ENCODE data around the gene CADPS2.

Gene CADPS2

DNA sequence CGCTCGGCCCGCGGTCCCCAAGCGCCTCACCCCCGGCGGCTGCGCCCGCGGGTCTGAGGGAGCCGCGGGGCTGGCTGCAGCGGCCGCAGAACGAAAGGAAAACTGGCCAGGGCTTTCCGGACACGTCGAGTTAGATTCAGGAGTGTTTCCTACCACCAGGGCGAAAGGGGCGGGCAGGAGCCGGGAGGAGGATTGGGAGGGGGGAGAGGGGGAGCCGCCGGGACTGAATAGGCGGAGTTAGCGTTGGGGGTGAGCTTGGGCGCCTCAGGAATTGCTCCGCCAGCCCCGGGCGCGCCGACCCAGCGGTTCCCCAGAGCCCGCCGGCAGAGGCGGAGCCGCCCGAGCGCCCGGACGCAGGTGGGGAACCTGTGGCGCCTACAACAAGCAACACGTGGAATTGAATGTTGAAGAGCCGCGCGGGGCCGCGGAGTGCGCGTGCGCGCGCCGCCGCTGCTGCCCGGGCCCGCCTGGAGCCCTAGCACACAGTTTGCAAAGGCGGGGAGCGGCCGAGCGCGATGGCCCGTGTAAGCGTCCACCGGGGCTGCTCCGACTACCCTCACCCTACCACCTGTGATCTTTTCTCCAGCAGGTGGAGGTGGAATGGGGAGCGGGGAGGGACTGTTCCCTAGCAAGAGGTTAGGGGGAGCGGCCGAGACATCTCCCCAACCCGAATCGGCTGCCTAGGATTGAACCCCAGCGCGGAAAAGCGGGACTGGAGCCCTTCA is at the start of gene CADPS2:
TSS of gene CADPS2 (minus strand) at position 104 of the 725 bp plus-strand sequence. CDS start 123 bp downstream, outside the sequence.
- no peak for DNase-seq

DNA sequence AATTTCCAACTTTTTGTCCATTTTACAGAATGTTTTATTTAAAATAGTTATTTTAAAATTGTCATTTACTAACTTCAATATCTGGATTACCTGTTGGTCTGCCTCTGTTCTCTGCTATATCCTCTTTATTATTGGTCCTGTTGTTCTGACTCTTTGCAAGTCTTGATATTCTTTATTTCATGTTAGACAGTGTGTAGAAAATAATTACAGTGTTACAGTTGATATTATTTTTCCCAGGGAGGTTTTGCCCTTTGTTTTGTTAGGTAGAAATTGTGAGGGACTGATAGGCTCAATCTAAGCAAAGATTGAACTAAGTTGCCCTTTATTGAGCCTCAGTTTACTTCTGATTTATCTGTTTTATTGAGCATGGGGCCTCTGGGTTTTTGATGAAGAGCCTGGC is 49.4 kb upstream of the CADPS2 start:
- no peak for DNase-seq

DNA sequence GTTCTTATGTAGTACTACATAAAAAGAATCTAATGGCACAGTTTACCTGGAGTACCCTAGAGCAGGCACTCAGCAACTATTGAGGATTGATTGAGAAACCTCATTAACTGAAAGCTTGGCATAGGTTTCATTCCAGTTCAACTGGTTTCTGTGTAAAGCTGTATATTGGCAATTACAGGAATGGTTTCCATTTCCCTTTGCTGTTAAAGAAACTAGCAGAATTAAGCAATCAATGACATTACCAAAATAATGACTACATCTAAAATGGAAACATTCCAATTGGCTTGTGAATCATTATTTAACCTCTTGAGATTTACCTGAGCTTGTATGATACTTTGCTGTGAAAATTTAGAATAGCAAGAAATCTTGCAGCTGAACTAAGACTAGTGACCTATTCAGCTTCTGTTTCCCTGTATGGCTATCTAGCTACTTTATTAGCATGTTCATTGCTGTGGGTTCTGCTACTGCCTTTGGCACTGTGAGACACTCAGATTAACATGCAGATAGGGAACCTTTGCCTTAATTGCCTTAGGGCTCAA is 33.5 kb upstream of the CADPS2 start:
- DNase-seq = no peak

DNA sequence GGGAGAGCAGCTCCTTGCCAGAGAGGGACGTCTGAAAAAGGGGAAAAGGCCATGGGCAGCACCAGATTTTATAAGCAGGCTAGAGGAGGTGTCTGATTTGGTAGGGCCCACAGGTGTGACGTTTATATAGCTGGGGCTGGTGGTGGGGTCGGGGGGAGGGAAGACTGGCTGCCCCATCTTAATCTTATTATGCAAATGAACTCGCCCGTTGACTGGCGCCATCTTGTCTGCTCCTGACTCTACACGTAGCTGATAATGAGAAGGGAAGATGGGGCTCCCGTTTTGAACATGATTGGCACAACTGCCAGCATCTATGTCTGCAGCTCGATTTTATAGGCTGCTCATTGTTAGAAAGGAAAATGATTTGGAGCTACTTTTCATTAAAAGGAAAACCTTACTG is 28.6 kb upstream of the CADPS2 start:
- DNase-seq = no peak

DNA sequence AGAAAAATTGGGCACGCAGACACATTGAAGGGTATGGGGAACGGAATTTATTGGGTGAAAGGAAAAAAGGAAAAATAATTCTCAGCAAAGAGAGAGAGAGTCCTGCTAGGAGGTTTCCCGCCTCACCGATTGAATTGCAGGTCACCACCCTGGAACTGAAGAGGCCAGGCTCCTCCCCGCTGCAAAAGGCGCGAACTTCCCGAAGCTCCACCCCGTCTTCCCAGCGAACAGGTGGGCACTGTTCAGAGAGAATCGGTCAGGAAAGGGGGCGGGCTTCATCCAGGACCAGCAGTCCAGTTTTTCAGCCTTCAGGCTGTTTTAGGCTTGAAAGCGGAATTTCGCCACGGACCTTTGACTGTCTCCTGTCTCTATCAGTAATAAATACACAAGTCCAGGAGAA is 27.3 kb upstream of the CADPS2 start:
- DNase-seq = no peak

DNA sequence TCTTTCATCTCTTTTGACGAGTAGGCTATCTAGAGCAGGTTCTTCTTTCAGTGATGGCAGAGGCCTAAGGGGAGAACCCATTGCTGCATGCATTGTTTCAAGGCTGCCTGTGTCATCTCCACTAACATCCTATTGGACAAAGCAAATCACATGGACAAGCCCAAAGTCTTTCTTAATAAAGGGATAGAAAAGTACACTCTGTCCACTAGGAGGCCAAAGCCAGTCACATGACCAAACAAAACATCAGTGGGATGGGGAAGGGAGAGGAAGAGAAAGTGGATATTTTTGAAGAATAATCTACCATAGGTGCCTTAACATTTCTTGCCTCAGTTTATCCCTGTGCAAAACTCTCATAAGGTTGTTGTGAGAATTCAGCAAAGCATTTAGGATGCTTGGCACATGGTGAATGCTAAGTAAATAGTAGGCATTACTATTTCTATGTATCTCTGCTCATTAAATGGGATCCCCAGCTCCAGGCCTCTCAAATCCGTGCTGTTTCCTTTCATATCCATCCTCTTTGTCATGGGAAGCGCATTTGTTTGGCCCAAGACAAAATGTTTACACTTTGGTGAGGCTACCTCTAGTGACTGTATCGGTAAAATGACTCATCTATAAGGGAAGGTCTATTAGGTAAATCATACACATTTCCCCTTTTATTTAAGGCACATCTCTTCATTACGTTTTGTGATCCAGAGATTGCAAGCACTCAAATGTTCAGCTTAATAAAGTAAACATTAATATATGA is 16.7 kb upstream of the CADPS2 start:
- DNase-seq = no peak

DNA sequence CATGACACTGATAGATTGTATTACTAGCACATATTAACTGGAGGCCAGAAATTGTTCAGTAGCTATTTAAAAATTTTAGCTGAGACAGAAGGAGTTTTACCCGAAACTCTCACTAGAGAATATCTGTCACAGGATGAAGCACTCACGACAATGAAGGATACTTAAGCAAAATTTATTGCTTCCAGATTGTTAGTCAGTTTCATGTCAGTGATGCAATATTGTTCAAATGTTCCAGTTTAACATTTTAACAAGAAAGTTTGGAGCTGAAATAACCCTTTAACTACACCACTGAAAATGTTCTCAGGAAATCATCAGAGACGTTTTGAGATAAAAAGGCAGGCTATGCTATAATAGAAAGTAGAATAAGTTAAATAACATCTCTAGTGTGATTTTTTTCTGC is 15.0 kb upstream of the CADPS2 start:
- DNase-seq = no peak

DNA sequence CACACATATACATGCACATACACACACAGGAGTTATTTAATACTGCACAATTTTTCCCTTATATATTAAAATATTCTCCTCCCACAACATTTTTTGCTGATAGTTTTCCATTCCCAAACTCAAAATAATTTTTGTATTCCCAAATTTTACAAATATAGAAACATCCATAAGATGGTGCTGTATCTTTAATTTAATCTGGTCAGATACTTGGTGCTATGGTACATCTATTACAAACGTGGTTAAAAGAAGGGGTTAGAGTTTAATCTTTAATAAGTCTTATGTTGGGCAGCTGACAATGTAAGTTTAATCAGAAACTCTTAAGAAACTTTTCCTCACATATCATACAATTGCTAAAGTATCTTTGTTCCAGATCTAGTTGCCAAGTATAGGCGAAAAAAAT is 10.2 kb upstream of the CADPS2 start:
- no peak for DNase-seq

DNA sequence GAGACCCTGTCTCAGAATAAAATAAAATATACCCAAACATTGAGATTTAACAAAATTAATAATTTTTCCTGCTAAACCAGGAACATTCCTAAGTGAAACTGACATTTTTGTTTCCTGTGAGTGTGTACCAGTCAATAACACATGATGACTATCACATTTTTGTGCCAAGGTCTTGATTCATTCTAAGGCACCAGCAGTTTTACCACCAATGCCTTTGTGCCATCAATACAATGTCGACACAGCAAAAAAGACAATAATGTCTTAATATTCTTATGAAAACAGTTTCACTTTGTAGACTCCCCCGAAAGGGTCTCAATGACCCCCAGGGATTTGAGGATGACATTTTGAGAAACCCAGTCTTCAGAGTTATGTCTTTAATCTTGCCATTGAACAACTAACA is 7.2 kb upstream of the CADPS2 start:
- no peak for DNase-seq

DNA sequence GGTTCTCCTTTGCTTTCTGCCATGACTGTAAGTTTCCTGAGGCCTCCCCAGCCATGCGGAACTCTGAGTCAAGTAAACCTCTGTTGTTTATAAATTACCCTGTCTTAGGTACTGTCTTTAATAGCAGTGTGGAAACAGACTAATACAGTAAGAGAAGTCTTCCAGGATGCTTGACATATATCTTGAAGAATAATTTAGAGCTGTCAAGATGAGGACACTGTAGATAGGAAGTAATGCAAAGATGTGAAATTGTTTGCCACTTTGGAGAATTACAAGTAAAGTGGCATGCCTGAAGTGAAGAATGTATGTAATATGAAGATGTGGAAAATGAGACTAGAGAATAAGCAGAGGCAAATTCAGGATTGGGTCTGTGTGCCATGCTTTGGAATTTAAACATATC is 2.9 kb upstream of the CADPS2 start:
- no peak for DNase-seq

DNA sequence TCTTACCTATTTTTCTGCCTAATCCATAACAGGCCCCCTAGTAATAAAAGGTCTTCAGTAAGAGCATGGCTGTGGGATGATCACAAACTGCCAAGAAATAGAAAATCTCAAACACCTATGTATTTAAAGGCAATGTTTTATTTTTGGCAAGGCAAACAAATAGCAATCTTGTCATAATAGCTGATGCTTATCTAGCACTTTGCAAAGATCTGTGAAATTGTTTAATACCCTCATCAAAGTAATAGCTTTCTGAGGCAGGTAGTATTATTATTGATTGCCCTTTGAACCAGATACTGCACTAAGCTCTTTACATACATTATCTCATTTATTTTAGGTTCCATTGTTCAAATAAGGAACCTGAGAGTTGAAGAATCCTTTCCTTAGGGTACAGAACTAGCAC is 1.6 kb upstream of the CADPS2 start:
- DNase-seq = no peak

DNA sequence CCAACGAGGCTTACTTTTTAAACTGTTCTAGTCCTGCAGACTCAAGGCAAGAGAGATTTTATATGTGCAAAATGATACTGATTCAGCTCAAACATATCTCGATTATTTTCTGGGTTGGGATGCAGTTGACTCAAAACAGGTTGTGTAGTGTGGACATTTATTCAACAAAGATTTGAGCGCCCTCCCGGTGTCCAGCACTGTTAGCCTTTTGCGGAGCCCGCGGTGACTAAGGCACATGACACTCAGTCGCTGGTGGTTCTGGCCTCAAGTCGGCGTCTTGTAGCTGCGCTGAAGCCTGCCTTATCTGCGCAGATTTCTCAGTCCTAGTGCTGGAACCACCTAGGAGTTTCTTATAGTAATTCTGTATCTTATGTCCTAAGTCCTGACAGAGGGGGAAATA is 938 bp upstream of the CADPS2 start:
- no peak for DNase-seq

DNA sequence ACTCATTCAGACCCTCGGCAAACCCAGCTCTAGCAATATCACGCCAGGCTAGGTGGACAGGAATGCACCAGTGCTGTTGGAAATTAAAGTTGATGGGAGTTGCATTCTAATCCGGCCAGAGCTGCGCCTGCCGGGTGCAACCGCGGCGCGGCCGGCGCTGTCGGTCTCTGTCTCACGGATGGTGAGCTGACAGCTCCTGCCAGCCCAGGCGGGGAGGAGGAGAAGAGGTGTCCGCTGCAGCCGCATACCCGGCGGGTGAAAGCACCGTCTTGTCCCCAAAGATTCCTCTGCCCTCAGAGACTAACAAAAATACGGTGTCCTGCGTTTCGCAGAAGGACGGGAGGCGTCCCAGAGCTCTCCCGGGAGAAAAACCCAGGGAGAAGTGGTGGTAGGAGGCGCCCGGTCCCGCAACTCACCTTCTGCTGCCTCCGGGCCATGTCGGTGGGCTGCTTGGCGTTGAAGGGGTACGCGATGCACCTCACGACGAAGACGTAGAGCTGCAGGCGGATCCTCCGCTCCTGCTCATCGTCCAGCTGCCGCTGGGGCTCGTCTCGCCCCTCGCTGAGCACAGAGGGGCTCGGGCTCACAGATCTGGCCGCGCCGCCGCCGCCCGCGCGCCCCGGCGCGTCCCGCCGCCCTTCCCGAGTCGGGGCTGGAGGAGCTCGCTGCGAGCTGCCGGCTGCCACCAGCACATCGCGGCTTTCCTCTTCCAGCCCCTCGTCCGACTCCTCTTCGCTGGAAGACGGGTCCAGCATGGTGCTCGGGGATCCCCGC is 490 bp downstream of the CADPS2 start:
- DNase-seq = no peak

DNA sequence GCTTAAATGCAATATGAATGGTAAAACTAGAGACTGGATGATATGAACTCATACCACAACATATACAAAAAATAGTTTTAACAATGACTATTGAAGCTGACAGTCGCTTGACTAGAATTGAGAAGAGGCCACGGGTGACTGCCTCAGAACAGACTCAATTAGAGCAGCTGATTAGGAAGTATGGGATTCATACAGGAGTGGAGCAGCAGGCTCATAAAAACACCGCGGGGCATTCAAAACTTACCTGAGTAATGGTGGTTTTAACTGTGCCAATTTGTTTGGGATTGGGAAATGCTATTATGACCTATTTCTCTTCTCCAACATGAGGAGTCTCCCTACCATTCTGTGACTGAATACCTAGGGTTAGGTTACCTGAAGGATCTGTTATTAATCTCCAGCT is 2.1 kb downstream of the CADPS2 start:
- no peak for DNase-seq

DNA sequence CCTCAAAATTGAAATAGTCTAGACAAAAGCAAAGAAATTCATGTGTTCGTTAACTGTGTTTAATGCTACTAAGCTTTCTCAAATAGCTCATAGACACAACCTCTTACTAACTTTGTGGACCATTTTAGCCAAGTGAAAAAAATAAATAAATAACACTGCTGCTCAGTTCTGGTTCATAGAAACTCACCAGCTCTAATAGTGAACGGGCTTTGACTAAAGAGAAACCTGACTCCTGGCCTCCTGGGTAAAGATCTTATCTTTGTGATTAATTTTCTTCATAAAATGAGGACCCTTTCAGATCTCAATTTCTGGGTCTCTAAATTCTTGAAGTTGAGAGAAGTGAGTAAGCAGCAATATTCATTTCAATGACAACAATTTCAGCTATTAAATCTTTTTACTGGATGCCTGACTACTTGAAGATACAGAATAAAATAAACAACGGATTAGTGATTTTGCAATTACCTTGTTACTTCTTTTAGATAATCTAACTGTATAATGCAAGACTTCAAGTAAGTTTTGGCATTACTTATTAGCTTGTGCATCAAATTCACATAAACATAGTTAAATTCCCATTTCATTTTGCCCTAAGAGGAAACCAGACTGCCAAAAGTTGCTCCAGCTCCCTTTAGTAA is 3.1 kb downstream of the CADPS2 start:
- no peak for DNase-seq

DNA sequence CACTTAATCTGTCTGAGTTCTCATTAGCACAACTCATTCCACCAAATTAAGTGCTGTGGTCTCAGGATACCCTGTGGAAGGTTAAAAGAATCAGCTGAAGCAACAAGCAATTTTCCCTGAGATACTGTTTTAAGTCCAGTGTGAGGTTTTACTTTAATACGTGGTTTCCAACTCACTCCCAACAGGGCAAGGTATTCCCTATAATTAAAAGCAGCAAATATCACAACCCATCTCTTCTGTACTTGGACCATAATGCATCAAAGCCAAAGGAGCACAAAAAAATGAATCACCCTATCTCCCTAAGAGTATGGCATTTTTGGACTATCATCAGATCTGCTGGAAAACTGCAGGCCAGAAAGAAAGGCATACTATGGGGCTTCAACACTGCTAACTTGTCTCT is 4.9 kb downstream of the CADPS2 start:
- no peak for DNase-seq

DNA sequence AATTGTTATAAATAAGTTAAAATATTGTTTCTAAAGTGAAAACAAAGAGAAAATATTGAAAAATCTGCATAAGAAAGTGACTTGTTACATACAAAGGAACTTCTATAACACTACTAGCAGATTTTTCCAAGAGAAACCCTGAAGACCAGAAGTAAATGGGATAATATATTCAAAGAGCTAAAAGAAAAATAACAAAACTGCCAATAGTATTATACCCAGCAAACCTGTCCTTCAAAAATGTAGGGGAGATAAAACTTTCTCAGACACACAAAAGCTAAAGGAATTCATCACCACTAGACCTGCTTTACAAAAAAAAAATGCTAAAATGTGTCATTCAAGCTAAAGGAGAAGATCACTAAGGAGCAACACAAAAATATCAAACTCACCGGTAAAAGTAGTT is 17.0 kb downstream of the CADPS2 start:
- DNase-seq = no peak

DNA sequence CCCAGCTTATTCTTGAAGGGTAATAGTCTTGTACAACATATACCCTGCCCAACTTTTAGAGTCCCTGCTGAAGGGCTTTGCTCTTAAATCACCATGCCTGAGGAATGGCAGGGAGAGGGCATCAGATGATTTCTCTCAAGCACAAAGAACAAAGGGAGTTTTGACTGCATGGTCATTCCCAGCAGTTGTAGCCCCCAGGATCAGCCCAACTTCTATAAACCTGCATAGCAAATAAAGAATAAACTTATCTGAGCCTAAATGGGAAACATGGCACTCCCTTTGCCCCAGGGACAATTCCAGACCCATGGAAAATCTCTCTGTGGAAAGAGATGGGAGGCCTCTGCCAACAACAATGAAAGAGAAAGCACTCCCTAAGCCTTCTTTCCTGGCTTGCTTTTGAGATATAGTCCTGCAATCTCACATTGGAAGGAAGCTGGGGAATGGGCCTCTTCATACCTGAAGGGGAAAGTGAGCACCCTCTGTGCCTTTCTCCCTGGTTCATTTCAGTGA is 18.7 kb downstream of the CADPS2 start:
- DNase-seq = no peak

DNA sequence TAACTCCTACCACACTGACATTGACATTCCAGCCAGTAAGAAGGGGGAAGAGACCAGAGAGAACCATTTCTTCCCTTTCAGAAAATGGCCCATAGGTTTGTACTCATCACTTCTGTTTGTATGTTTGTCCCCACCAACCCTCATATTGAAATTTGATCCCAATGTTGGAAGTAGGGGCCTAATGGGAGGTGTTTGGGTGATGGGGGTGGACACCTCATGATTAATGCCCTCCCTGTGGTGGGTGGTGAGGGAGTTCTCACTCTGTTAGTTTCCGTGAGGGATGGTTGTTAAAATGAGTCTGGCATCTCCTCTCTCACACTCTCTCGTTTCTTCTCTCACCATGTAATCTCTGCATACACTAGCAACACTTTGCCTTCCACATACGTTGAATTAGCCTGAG is 21.4 kb downstream of the CADPS2 start:
- no peak for DNase-seq

DNA sequence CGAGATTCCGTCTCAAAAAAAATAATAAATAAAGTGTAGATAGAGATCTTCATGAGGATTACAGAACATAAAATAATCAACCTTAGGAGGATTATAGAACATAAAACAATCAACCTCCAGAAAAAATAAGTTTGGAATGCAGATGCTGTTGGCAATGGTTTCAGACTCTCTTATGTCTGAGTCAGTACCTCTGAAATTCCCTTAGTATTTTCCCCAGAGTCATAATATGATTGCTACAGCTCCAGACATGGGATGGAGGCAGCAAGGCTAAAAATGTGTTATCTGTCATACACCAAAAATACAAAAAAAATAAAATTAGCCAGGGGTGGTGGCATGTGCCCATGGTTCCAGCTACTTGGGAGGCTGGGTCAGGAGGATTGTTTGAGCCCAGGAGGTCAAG is 22.2 kb downstream of the CADPS2 start:
- DNase-seq = no peak

DNA sequence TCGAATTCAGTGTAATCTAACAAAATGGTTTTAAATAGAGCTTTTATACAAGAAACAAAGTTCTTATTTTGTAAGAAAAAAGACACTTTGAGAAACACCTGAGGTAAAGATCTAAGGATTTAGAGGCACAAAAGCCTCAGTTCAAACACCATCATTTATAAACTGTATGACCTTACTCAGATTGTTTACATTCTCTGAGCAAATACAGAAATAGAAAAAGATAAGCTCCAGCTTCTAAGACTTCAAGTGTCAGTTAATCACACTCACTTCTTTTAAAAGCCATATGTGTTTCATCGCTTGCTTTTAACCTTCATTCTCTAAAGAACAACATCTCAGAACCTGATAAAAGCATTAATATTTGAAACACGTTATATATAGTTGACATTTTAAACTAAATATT is 27.9 kb downstream of the CADPS2 start:
- DNase-seq = no peak

DNA sequence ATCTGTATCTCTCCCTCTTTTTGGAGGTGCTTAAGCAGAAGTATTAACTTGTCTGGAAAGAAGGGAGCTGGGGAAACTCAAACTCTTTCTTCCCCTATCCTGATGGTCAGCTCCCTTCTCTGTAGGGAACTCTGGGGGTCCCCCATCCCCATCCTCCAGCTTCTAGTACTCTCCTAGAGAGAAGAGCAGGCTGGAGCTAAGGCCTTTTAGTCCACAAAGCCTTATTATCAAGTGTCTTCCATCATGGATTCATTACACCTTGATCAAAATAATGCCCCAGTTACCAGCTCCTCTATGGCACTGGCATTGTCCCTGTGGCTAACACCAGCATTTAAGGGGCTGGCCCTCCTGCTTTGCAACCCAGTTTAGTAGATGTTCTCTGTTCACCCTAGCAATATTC is 35.7 kb downstream of the CADPS2 start:
- no peak for DNase-seq

DNA sequence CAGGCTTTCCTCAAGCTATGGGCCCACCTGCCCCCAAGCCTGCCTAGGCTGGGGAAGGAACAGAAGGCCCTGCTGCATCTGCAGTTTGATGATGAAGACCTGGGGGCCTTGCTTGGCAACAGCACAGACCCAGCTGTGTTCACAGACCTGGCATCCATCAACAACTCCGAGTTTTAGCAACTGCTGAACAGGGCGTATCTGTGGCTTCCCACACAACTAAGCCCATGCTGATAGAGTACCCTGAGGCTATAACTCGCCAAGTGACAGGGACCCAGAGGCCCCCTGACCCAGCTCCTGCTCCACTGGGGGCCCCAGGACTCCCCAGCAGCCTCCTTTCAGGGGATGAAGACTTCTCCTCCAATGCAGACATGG is 36.3 kb downstream of the CADPS2 start:
- DNase-seq = no peak

Data from activated naive CD4-positive, alpha-beta T cell treated with Interleukin-2 at 50 U/mL for 16 hours (primary cell).